ENCODE results near the gene HUWE1.
A peak's percentile ranks its signal among the peaks of the same experiment; 100 is the strongest.

The HUWE1 gene

DNA sequence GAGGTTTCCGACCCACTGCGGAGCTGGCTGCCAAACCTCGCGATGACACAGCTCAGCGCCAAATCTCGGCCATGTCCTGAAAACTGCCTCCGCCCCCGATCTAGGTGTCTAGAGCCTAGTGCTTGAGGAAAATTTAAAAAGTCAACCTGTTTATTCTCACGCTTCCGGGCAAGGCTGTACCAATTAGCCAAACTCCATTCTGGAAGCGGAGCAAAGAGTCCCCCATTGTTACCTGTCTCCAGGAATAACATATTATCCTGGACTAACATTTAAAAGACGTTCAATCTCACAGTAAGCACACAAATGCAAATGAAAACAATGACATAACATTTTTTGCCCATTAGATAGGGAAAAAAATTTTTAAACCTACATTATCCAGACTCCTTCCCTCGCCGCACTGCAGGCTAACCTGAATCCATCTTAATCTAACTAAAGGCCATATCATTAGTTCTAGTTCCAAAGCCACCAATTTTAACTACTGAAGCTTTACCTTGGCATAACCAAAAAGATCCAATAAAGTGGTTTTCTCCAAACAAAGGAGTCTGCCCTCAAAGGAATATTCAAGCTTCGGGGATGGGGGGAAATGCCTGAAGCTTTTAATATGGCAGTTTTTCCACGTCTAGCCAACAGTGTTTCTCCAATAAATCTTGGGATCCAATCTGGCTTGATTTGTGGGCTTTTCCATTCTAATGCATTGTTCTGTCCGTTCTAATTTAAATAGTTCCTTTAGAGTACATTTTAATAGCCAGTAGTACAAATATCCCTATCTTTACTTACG is 1.9 kb downstream of the HUWE1 start:
- DNase-seq (ENCODE audit: low read depth in 2 of 3, low spot score in 2 of 3): peak in 2 of 3 experiments; percentile 34 to 65

DNA sequence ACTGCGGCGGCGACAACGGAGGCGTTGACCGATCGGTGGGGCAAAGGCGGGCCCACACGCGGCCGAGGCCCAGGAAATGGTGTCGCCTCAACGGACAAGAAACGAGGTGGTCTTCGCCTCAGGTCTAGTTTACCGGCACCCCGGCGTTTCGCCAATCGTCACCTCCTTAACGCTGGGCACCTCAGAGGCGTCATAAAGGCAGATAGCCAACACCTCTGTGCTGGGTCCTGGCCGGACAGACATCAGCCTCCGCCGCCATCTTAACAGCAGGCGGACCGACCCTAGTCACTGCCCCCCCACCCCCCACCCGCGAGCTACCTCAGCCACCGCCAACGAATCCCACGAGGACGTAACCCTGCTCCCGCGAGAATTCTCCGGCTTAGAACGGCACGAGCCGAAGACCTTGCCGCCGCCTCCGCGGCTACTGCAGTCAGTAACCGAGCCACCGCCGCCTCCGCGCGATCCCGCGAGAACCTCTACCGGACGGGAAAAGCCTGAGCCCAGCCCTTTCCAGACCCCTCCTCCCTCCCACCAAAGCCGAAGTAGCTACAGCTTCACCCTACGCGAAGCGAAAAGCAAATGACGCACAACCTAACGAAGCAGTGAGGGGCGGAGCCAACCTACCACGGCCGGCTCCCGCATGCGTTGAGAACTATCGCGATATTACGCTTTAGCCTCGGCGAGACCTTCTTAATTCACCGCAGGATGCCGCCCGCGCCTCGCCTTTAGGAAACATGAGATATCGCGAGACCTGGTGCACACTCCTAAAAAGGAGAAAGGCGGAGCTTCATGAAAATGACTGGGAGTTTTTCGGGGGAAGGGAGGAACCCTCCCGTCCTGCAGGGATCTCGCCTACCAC is 2.7 kb downstream of the HUWE1 start:
- DNase-seq (ENCODE audit: low read depth in 2 of 3, low spot score in 2 of 3): peak; percentile 44 to 74 (median 66)

DNA sequence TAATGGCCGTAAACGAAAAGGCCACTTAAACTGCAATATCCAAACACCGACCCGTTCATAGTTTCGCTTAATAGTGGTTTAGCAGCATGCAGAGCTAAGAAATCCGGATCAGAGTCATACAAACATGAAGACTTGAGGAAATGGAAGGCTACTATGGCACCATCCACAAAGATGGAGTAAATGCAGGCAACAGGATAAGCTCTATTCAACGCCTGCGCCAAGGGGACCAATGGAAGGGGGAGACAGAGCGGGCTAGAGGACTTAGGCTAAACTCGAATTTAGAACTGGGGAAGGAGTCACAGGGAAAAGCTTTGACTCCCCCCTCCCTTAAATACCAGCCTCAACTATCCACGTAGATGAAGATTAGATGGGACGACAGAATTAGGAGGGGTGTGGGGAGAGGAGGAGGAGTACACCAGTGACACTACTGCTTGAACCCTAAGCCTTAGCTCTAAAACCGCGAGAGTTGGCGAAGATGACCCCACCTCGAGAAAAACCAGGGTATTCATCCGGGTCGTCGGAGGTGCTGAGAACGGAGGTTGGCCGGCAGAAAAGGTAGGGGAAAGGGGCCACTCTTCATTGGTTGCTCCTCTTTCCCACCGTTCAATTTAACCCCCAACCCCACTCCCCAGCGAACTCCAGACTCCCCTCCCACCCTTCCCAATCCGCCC is 3.5 kb downstream of the HUWE1 start:
- peak in 1 of 3 experiments; percentile 7 for DNase-seq (ENCODE audit: low read depth in 2 of 3, low spot score in 2 of 3)

DNA sequence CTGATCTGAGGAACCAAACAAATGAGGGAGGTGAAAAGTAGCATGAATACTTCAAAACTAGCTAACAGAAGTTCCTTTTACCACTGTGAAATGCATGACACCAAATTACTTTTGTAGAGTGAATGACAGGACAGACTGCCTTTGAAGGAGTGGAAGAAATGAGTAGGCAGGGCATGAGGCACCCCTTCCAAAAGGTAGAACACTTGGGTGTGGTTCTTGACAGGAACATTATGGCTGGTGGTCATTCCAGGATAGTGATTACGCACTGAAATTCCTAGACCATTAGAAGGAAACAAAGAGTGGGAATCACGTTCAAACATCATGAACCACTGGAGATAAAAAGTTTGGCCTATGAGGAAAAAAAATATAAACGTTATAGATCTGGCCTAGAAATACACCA is 4.9 kb downstream of the HUWE1 start:
- no peak for DNase-seq (ENCODE audit: low read depth in 2 of 3, low spot score in 2 of 3)

DNA sequence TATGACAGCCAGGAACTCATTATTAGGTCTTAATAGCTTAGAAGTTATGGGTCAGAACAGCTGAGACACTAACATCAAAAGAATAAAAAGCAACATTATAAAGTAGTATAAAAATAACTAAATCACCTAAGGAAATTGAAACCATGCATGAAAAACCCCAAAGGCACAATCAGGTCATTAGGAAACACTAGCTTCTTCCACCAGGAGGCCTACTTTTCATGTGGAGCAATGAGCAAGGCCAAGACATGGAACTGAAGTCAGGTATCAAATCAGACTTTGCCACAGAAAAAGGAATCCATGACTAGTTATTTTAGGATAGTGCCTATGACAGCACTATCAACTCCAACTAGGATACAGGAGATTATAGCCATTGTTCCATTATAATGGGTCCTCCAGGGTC is 7.9 kb downstream of the HUWE1 start:
- DNase-seq (ENCODE audit: low read depth in 2 of 3, low spot score in 2 of 3): no peak

DNA sequence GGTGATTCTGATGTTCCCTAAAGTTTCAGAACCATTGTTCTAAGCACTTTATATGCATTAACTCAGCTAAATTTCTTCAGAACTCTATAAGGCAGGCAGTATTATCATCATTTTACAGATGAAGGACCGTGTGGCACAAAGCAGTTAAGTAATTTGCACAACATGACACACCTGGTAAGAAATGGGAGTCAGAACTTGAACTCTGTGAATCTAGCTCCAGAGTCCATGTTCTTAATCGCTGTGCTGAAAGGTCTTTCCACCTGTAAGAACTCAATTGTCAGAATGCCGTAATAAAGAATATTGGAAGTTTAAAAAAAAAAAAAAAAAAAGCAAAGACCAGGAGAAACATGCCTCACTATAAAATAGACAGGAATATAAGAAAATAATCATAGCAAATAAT is 9.2 kb downstream of the HUWE1 start:
- no peak for DNase-seq (ENCODE audit: low read depth in 2 of 3, low spot score in 2 of 3)

DNA sequence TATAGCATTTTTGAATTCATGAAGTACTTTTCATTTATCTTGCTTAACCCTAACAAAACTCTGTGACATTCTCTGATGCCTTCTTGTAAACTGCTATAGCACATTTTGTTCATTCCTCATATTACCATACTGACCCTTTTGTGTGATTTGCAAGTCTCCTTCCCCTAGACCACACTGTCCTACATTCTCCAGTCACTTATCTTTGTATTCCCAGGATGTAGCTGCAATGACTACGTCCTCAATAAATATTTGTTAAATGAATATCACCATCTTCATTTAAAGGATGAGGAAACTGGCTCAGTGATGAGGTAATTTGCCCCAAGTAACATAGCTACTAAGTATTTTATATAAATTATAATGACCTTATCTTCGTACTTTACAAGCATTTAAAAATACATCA is 11.9 kb downstream of the HUWE1 start:
- no peak for DNase-seq (ENCODE audit: low read depth in 2 of 3, low spot score in 2 of 3)

DNA sequence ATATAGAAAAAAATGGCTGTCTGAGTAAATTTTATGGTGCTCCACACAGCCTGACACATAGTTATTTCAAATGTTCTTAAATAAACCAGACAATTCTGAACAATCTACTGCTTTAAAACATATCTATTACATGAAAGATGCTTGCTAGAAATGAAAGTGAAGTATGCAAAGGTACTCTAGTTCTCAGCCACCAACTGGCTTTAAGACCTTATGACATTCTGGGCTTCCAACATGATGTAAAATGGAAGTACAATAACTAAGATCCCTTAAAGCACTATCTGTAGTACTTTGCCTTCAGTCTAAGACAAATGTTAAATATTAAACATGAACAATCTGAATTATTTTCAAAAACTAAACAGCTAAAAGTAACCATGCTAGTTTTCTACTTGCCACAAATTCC is 17.3 kb downstream of the HUWE1 start:
- no peak for DNase-seq (ENCODE audit: low read depth in 2 of 3, low spot score in 2 of 3)

DNA sequence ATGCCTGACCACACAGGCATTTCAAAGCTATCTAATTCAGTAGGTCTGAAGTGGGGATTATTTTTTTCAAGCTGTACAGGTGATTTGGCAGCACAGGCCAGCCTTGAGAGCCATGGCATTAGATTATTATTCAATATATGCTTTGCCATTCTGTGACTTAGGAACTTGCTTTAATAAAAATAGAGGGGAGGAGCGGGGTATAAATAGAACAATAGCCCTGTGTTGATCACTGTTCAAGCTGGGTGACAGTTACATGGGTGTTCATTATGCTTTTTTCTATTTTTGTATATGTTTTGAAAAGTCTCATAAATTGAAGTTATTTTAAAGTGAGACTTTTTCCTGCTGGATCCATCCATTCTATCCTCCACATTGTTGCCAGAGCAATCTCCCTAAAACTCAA is 20.3 kb downstream of the HUWE1 start:
- DNase-seq (ENCODE audit: low read depth in 2 of 3, low spot score in 2 of 3): no peak

DNA sequence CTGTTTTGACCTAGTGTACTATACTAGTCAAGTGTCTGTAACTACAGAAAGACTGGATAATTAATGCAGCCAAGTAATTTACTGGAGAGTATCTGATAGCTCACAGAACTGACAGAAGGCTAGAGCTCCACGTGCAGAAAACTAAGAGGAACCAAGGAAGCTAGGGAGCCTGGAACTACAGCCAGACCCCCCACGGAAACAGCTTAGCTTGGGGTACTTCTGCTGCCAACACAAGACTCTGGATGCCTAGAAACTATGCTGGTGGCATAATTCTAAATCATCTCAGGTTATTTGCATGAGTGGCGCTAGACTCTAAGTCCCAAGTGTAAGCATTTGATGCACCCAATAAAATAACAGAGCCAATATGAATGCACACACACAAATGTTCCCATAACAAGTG is 26.5 kb downstream of the HUWE1 start:
- no peak for DNase-seq (ENCODE audit: low read depth in 2 of 3, low spot score in 2 of 3)

DNA sequence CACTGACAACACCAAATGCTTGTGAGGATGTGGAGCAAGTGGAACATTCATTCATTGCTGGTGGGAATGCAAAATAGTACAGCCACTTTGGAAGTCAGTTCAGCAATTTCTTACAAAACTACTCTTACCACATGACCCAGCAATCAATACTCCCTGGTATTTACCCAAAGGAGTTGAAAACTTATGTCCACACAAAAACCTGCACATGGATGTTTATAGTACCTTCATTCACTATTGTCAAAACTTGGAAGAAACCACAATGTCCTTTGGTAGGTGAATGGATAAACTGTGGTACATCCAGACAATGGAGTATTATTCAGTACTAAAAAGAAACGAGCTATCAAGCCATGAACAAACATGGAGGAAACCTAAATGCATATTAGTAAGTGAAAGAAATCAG is 27.5 kb downstream of the HUWE1 start:
- no peak for DNase-seq (ENCODE audit: low read depth in 2 of 3, low spot score in 2 of 3)

DNA sequence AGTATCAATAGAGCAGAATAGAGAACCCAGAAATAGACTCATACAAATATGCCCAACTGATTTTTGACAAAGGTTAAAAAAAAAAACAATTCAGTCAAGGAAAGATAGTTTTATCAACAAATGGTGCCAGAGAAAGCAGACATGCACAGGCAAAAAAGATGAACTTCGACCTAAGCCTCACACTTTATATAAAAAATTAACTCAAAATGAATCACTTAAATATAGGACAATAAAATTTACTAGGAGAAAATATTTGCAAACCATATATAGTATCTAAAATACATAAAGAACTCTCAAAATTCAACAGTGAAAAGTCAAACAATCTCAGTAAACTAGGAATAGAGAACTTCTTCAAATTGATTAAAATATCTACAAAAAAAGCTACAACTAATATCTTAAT is 29.7 kb downstream of the HUWE1 start:
- no peak for DNase-seq (ENCODE audit: low read depth in 2 of 3, low spot score in 2 of 3)

DNA sequence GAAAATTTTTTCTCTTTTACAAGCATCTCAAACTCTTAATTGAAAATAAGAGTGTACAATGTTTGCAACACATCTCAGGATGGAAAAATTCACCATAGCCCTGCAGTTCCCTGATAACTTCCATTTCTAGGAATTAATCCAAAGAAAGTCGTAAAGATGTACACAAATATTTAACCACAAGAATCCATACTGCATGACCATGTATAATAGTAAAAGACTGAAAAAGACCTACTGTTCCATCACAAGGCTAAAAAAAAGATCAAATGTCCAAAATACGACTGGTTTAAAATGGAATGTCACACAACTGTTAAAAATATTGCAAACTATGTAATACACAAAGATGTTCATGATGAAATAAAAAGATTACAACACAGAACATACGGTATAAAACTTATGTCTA is 32.1 kb downstream of the HUWE1 start:
- no peak for DNase-seq (ENCODE audit: low read depth in 2 of 3, low spot score in 2 of 3)

DNA sequence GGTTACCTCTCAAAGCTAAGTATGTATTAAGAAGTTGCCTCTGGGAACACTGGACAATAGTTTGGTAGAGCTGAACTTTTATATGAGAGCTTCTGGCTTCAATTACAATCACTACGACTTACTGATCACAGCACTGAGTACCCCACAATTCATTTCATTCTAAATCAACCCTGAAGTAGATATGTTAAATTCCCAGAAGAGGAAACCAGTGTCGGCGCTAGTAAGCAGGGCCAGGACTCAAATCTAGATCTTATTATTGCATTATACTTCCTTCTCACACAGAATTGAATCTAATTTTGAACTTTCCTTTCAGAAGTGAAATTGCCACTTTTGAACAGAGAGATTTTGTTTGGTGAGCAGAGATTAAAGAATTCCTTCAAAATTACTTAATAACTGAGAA is 41.8 kb downstream of the HUWE1 start:
- no peak for DNase-seq (ENCODE audit: low read depth in 2 of 3, low spot score in 2 of 3)

DNA sequence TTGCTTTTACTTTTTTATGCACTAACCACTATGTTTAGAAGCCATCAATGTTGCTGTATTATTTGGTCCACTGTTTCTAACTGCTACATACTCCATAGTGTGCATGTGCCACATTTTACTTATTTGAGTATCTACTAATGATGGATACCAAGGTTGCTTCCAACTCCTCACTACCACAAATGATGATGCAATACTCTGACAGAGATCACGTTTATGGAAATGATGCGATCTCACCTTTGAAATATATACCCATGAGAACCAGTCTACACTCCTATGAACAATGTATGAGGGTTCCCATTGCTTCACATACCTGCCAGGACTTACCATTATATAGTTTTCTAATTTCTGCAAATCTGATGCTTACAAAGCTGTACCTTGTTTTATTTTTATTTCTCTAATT is 44.2 kb downstream of the HUWE1 start:
- no peak for DNase-seq (ENCODE audit: low read depth in 2 of 3, low spot score in 2 of 3)

DNA sequence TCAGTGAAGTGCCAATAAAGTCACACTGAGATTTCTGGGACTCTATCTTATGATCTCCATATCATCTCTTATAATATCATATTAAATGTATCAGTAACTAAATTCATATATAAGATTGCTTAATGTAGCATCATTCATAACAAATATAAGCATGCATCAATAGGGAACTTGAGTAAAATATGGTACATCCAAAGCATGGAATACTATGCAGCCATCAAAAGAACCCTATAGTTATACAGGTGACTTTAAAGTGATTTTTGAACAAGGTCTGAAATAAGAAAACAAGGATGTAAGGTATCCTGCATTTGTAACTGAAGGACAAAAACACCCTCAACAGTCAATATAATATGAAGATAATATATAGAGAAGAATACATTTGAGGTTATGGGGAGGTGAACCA is 47.3 kb downstream of the HUWE1 start:
- DNase-seq (ENCODE audit: low read depth in 2 of 3, low spot score in 2 of 3): no peak

DNA sequence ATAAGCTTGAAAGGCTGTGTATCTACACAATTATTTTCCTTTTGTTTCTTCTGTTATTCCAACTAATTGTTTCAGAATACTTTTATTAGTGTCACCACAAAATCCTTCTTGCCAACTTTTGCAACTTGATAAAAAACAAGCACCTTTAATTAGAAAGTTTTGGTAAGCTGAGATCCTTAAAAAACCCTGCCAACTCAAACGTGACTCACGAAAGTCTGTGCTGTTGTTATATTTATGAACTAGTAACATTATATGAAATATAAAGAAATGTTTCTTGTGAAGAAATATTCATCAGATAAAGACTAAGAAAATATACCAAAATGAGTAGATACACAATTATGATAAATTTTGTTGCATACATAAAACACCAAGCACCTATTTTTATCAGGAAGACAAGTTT is 49.0 kb downstream of the HUWE1 start:
- DNase-seq (ENCODE audit: low read depth in 2 of 3, low spot score in 2 of 3): no peak

DNA sequence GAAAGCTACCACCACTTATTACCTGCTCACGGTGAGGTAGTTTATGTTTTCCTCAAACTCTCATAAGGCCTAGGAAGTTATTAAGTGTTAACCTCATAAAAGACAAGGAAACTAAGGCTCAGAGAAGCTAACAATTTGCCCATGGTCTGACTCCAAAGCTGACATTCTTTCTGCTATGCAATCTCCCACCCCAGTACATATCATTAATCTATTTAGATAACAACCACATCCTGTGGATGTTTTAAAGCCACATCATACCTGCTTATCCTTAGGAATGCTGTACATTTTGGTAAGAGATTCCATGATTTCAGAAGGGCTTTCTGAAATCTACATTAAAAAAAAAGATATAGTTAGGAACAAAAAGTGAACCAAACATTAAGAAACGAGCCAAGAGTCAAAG is 55.4 kb downstream of the HUWE1 start:
- no peak for DNase-seq (ENCODE audit: low read depth in 2 of 3, low spot score in 2 of 3)

DNA sequence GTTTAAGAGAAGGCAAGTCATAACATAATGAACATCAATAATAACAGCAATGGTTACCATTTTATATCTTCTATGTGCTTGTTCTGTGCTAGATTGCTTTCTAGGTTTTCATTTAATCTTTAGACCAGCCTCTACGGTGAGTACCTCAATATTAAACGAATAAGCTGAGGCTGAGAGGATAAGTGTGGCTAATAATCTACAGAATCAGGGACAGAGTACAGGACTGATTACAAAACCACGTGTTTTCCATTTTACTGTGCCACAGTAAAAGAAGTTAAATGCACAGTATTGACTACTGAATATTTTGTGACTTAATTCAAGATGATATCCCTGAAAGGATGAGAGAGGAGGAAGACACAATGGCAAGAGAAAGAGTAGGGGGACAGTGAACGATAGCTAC is 56.3 kb downstream of the HUWE1 start:
- no peak for DNase-seq (ENCODE audit: low read depth in 2 of 3, low spot score in 2 of 3)

DNA sequence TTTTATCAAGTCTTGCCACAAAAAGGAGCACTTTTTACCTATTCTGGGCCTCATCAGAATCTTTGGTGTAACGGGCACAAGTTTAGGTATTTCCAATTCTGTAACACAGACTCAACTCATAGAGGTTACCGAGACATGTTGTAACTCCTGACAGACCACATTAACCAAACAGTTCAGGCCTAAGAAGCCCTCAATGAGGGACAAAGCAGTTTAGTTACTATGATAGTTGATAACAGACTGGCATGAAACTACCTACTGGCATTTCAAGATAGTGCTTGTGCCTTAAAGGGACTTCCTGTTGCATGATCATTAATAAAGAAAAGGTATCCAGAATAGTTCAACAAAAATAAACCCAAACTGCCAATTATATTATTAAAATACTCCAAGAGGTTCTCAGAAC is 64.1 kb downstream of the HUWE1 start:
- DNase-seq (ENCODE audit: low read depth in 2 of 3, low spot score in 2 of 3): no peak

DNA sequence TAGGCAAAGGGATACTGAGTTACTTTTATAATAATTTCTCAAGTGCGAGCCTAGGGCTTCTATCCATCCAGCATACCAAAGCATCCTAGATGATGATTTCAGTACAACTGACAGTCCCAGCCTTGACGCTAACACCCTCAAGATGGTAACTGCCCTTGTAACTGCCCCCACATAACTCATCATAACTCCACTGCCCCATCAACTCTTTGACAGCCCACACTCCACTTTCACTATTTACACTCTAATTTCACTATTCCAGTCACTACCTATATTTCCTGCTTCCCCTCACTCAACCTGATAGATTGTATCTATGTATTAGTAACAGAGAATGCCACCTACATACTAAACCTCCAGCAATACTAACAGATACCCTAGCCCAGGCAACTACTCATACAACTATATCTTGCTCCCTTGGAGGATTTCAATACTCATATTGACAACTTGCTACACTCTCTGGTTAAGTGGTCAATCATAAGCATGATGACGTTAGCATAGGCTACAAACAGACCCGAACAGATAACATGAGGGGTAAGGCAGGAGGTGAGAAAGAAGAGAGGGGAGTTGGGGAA is 65.0 kb downstream of the HUWE1 start:
- DNase-seq (ENCODE audit: low read depth in 2 of 3, low spot score in 2 of 3): no peak

DNA sequence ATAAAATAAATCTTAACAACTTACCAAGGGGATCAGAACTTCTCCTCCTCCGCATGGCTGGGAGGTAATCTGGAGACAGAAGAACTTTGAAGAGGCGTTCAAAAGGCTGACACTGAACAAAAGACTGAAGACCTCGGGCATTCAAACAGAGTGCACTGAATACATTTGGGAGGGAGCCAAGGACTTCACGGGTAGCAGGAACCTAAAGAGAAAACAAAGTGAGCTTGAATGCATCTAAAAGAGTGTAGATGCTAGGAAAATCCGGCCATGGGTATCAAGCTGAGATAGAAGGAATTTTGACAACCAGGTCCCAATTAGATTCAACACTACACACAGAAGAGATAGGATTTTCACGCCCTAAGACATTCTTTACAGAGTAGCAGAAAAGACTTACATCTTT is 69.6 kb downstream of the HUWE1 start:
- no peak for DNase-seq (ENCODE audit: low read depth in 2 of 3, low spot score in 2 of 3)
